Astrocyte of the hippocampus (primary cell): Measurements from ENCODE around the gene ASB16.

Source experiments
- DNase-seq: peaks from one replicate; pipeline ENCODE4 v3.0.0; 2011; ENCODE audit warnings: low read depth, low spot score

Gene ASB16

DNA sequence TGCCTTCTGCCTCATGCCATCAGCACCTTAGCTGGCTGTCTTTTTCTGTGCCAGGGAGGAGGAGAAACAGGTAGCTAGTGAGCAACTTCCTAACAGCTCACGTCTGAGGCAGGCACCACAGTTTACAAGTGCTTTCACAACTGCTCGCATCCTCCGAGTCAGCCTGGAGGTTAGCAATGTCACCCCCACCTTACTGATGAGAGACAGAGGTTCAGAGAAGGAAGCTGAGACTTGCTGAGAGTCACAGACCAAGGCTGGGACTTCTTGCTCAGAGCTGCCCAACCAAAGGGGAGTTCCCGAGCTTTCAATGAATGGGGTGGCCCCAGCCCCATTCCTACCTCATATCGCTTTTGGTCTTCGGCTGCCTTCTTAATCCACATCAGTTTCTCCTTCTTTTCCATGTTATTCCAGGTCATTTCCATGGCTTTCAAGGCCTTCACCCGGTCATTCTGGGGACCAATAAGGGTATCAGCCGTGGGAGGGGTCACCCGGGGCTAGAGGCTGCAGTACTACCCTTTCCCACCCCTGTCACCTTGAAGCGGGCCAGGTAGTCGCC, 39.4 kb downstream of the ASB16 start:
- no peak for DNase-seq

DNA sequence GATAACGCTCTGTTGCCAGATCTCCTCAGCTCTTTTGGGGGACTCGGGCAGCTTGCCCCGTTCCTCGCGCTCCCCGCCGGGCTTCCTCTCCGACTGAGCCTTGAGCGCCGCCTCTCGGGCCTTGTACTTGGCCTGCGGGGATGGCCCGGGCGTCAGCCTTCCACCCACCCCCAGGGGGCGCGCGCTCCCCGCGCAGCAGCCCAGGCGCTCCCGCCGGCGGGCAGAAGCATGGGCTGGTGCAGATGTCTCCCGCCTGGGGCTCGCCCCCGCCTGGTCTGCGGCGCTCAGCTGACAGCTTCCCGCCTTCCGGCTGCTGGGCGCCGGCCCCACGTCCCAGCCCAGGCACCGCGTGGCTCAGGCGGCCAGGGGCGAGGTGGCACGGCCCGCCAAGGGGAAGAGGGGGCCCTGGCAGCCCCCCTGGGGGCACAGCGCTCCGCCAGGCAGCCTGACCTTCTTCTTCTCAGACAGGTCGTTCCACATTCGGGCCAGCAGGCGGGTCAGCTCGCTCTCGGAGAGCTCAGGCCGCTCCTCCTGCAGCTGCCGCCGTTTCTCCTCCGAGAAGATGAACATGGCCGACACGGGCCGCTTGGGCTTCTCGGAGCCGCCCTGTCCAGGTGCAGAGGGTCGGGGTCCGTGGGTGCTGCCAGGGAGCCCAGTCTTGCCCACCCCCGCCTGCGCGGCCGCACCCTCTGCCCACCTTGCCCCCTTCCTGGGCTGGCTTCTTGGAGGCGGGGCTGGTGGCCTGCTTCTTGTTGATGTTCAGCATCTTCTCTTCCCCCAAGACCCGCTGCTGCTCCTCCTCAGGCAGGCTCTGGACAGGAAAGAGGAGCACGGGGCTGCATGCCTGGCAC, 40.1 kb downstream of the ASB16 start:
- peak; percentile 96 for DNase-seq

DNA sequence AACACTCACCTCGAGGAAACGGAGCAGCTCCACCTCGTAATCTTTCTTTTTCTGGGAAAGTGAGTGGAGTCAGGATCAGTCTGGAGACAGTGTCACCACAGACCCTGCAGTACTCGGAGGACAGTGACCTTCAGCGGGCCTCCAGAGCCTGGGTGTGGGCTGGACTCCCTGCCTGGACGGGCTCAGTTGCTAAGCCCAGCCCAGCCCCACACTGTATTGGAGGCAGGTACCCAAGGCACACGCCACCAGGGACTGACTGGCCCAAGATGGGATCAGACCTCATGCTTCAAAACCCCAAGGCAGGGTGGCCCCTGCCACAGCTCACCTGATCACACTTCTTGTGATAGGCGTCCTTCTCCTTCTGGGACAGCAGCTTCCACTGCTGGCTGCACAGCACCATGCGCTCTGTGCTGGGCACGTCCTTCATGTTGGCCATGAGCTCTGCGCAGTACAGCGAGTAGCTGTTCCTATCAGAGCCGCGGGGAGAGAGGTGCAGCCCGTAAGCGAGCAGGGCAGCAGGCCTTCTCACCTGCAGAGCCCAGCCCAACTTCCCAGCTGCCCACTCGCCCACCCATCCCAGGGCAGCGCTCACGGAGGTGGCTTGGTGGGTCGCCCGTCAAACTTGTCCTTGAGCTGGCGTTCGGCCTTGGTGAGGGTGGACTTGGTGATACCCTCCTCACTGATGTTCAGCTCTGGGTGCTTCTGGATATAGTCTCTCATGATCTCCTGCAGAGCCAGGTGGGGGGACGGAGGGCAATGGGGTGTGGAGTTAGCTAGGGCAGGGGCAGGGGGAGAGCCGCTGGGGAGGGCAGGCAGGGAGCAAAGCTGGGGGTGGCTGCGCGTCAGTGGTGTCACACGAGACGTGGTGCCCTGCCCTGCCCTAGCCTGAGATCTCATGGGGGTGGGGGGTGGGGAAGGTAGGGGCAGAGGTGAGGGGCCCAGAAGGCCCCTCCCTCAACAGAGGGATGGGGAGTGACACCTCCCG, 41.1 kb downstream of the ASB16 start:
- DNase-seq, result no peak

DNA sequence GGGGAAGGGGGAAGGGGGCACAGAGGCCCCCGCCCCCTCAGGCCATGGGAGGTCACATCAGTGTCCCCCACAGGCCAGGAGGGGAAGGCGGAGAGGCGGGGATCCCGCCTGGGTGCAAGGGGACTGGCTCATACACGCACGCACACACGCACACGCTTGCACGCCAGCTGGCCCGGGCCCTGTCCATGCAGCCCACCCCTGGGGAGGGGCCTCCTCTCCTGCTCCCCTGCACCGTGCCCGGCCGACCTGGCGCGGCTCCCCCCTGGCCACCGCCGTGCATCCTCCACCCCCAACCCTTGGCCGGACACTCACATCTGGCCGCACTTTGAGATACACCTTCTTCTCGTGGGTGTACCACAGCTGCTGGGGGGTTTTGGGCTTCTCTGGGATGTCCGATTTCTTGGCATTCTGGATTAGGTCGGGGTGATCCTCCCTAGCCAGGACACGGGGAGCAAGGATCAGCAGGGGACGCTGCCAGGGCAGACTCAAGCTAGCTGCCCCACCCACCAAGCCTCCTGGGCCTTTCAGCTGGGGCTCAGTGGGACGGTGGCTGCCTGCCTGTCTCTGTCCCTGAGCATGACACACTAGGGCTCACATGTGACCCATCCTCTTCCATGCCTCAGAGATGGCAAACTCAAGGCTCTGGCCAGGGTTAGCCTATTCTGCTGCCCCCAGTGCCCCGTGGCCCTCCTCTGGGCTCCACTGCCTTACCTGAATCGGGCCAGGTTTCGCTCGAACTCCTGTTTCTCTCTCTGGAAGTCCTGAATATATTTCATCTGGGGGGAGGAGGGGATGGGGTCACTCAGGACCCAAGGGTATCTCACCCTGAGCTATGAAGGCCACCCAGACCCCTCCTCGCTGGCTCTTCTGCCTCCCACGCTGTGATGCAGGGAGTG, 42.3 kb downstream of the ASB16 start:
- DNase-seq, result no peak

DNA sequence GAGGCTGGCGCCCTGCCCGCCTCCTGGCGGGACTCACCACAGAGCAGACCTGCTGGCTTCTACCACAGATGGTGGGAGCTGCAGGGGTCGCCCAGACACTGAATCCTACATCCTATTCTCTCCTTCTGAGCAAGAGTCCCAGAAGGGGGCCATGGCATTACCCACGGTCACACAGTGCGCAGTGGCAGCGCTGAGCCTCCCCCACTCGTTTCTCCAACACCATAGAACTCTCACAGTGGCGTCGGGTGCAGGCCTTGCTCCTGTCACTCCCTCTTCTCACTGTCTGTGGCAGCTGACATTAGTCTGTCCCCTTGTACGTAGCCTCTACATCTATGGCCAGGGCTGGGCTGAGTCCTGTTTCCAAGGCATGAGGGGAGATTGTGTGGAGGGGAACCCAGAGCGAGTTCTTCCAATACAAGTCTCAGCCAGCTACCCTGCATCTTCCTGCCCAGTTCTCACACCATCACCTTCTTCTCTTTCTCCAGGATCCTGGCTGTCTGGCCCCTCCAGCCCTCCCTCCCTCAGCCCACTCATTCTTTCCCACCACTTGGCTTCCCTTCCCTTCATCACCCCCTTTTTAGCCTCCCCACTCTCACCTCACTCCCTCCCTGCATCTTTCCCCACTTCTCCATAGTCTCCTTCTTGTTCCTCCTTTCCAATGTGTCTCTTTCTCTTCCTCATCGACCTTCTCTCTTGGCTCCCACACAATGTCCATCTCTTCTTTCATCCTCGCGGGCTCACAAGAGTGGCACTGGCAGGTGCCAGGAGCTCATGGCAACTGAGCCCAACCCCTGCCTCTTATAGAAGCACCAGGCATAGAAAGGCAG, 43.1 kb downstream of the ASB16 start:
- DNase-seq, result no peak

DNA sequence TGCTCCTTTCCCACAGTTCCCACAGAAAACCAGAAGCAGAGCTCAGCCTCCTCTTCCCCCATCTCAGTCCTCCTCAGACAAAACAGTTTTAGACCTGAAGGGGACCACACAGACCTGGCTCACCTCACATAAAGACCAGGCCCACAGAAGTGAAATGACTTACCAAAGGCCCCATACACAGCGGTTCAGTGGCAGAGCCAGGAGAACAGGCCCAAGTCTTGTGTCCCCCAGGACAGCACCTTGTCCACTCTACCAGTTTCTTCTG, 43.7 kb downstream of the ASB16 start:
- DNase-seq, result no peak

DNA sequence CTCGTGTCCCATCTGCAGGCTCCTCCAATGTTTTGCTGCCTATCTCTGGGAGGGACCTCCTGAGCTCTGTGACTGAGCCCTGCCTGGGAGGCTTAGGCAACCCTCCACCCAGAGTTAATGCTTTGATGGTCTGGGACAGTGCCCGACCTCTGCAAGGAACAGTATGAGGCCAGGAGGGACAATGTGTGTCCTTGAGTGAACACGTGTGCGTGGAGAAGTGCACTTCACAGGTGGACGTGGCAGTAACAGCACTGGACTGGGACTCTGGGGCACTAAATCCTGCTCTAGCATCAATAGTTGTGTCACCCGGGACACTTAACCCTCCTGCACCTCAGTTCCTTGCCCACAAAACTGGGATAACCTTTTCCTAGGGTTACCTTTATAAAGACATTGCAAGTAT, 44.4 kb downstream of the ASB16 start:
- DNase-seq, result no peak

DNA sequence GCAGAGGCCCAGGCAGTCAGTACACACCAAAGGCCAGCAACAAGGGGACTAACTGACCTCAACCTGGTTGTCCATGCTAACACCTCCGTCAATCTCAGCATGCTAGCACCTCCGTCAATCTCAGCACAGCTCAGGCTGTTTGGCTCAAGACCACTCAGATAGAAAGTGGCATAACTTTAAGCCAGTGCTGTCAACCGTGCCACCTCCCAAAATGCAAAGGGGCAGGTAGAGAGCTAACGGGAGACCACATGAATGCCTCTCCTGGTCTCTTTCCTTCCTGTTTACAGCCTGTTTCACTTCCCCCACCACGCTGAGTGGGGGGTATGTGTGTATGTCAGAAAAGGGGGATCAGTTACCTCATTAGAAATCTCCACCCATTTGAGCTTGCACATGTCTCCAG, 45.7 kb downstream of the ASB16 start:
- no peak for DNase-seq

DNA sequence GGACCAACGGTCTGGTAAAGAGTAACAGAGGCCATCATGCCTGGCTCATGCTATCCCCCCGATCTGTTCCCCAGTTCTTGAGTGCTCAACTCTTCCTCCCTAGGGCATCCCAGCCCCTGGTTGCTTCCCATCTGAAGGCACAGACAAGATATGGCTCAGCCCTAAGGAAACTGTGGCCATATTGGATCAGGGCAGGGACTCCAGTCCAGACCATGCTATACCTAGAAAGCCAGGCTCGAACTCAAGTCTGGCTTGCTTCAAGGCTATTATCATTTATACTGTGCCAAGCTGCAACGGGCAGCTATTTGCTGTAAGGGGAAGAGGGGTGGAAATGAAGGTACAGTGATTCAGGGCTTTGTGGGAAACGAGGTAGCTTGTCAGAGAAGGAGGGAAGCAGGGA, 46.2 kb downstream of the ASB16 start:
- no peak for DNase-seq

DNA sequence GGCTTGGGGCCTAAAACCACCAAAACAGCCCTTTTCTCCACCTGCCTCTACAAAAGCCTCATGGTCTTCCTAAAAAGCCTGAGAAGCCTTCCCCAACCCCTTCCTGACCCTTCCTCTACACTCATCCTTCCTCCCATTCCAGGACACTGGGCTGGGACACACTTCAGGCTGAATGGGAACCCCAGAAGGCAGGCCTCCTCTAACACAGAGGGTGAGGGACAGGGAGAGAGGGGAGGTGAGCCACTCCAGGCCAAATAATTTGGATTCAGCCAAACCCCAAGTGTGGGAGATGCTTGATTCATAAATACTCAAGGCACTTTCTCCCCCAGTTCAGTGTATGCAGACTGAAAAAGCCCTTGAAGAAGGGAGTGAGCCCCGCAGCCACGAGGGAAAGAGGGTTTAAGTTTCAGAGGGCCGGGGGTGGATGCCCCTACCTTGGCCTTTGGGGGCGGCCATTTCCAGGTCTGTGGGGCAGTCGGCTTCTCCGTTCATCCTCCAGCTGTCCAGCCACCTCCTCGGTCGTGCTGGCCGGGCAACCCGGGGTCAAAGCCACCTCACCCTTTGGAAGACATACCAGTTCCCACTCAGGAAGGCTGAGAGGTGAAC, 47.3 kb downstream of the ASB16 start:
- DNase-seq, result no peak

DNA sequence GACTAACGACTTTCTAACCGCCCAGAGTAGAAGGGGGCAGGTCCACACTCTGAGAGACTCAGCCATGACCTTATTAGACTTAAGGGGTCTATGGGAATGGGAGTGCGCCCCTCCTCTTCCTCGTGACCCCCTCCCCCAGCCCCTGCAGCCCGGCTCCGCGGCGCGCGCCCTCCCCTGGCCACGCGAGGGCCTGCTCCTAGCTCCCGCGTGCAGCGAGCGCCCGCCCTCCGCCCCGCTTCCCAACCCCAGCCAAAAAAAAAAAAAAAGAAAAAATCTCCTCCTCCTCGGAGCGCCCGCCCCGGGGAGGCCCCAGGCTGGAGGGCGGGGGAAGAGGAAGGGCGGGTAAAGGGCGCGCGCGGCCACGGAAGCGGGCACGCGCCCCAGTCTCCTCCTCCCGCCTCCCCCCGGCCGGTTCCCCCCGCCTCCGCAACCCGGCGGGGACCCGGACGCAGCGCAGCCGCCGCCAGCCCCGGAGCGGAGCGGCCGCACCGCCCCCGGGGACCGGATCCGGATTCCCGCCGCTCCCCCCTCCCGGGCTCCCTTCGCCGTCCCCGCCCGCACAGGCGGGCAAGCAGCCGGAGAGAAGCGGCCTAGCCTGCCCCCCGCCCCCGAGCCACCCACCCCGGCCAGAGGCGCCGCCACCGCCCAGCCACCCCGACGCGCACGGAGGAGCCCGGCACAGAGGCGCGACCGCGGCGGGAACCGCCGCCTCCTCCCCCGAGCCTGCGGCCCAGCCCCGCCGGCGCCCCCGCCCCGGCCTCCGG, 48.0 kb downstream of the ASB16 start:
- DNase-seq, result peak; percentile 95

DNA sequence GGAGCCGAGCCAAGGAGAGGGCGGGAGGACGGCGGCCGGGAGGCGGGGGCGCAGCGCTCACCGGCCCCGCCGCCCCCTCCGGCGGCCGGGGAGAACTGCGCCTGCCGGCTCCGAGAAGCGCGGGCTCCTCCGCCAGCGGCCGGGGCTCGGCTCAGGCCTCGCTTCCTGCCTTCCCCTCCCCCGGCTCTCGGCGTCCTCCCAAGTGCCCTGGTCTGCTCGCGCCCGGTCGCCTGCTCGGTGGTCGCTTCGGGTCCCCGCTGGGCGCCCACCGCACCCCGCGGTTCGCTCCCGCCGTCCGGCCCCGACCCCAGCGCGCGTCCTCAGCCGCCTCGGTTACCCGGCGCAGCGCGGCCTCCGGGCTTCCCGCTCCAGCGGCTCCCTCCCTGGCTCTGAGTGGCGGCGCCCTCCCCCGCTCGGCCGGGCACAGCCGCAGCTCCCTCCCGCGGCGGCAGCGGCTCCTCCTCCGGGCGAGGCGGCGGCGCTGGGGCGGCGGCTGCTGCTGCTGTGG, 48.7 kb downstream of the ASB16 start:
- peak; percentile 89 for DNase-seq

DNA sequence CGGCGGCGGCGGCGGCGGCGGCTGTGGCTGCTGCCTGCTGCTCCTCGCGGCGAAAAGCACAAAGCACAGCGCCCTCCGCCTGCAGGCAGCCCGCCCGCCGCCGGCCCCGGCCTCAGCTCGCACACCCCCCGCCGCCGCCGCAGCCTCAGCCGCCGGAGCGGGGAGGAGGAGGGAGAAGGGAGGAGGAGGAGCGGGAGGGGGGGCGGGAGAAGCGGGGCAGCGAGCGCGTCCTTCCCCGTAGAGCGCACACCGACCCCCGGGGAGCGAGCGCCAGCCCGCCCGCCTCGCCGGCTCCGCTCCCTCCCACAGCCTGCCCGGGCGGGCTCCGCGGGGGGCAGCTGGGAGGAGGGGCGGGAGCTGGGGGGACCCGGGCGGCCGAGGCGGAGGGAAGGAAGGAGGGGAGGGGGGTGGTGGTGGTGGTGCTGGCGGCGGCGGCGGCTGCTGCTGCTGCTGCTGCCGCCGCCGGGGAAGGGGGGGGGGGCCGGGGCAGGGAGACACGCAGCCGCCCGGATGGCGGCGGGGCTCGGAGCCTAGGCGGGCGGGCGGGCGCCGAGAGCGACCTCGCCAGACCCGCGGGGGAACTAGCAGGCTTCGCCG, 49.2 kb downstream of the ASB16 start, which contains the start of gene UBTF:
Gene UBTF (minus strand): TSS at position 60 of the 597 bp plus-strand sequence. CDS start 1,446 bp downstream, outside the sequence.
- DNase-seq, result peak; percentile 89

DNA sequence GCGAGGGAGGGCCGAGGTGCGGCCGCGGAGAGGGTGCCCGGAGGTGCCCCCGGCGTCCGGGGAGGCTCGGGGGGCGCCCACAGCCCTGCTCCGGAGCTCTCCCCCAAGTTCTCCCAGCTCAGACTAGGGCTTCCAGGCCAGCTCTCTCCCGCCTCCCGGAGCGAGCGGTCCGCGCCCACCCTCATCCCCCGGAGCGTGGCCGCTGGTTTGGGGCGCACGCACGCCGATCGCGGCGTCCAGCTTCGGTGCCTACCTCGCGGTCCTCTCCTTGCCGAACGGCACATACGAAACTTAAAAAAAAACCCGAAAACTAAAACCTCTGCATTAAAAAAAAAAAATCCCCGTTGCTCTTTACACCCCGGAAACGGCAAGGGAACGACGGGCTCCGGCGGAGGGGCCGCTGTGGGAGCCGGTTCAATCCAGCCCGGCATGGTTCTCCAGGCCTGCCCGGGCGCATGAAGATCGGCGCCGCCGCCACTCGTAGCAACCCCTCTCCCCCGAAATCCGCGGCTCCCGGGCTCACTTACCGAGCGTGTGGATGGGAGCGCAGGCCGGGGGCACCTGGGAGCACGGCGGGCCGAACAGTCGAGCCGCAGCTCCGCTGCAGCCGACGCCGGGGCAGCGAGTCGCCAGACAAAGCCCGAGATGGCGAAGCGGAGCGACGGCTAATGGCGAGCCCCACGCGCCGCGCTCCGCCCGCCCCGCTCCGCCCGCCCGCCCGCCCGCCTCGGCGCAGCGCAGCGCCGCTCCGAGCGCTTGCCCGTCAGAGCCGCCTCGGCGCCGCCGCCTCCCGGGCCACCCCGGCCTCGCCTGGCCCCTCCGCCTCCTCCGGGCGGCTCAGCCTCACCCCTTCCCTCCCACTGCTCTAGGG, 49.9 kb downstream of the ASB16 start:
- DNase-seq, result peak; percentile 70

DNA sequence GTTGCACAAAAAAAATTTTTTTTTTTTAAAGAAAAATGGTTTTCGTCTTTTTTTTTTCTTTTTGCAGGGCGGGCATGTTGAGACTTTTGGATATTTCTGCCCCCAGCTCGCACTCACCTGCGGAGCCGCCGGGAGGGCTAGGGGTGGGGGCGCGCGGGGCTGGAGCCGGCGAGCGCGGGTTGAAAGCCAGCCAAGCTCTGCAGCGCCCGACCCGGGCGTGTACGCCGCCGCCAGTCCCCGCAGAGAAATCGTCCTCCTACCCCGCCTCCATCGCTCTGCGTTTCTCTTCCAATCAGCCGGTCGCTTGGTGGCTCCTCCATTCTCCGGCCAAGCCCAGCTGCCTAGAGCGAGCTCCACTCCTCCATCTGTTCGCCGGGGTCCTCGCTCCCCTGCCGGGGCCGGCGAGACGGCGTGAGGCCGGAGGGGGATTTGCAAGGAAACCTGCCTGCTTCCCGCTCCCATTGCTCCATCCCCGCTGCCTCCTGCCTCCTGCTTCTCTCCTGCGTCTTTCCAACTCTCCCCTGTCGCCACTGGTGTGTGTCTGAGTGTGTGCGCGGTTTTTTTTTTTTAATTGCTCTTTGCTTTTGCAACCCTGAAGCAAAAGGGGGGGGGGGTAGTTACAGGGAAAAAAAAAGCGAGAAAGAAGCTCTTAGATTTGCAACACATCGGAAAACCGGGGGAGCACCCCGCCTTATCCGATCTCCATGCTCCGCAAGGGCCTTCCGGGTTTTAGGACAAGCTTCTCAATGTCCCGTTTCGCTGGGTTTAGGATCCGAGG, 50.8 kb downstream of the ASB16 start:
- peak; percentile 88 for DNase-seq

DNA sequence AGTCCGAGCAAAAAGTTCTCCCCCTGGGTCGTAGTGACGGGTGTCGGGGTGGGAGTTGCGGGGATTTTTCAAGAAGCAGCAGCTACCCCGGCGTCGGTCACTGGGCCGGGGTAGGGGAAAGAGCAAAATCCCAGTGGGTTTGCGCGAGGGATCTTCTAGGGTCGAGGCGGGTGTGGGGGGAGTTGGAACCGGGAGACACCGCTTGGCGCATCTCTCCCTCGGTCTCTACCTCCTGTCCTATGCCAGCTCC, 51.3 kb downstream of the ASB16 start:
- no peak for DNase-seq
